Measurements from ENCODE around the gene PLBD1.

DNA sequence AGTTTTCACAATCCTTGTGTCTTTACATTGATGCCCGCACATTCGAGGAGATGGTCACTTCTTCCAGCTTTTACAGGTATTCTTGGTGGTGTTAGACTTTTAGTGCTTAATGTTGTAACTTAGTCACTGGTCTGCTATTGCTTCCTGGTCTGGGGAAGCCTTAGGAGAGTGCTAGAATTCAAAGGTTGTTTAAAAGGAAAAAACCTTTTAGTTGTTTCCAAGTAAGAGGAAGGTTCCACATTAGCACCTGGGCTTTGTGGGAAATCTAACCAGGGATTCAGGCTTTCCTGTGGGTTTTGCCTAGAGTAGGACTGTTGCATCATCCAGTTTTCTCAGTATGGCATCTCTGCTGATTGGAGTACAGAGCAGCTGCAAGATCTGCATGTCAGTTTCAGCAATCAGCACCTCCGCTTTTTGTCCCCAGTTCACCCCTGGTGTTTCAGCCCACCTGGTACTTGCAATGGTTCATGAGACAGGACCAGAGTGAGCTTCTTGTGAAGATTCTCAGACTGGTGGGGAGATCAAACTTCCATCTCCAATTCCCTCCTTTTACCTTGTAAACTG is 44.0 kb upstream of the PLBD1 start:
- TF ChIP-seq, protein P1, sequence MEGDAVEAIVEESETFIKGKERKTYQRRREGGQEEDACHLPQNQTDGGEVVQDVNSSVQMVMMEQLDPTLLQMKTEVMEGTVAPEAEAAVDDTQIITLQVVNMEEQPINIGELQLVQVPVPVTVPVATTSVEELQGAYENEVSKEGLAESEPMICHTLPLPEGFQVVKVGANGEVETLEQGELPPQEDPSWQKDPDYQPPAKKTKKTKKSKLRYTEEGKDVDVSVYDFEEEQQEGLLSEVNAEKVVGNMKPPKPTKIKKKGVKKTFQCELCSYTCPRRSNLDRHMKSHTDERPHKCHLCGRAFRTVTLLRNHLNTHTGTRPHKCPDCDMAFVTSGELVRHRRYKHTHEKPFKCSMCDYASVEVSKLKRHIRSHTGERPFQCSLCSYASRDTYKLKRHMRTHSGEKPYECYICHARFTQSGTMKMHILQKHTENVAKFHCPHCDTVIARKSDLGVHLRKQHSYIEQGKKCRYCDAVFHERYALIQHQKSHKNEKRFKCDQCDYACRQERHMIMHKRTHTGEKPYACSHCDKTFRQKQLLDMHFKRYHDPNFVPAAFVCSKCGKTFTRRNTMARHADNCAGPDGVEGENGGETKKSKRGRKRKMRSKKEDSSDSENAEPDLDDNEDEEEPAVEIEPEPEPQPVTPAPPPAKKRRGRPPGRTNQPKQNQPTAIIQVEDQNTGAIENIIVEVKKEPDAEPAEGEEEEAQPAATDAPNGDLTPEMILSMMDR (conservative IDR thresholded peaks at IDR 0.05 in 1 of 2, IDR thresholded peaks at IDR 0.05 in 1 of 2; ENCODE audit: low read depth in 1 of 2, low read length in 2 of 2) = no peak
- no peak for TF ChIP-seq EZH2 (IDR thresholded peaks at IDR 0.05; ENCODE audit: low read length, missing control alignments)

Measured in fibroblast of lung (primary cell).